ENCODE results near the gene CHN2. TPM values are rescaled to one million over a fixed set of nuclear protein-coding genes. Genes with fewer than 3 reads are reported as not detected.

Gene CHN2
- polyA plus RNA-seq, 1 donor from 2014 or later, result 136 TPM

GRCh38 chr7:29434380-29434768 lies 239.8 kb downstream of the CHN2 start:
- no peak for TF ChIP-seq TAF1 (IDR thresholded peaks at IDR 0.05; ENCODE audit: low read depth)
- no peak for TF ChIP-seq POLR2AphosphoS5 (IDR thresholded peaks at IDR 0.05)
- TF ChIP-seq SMC3 (conservative IDR thresholded peaks at IDR 0.05; ENCODE audit: poor library complexity), result no peak
- no peak for TF ChIP-seq CTCF (IDR thresholded peaks at IDR 0.05; ENCODE audit: poor library complexity, severe bottlenecking)
- no peak for TF ChIP-seq MXI1 (conservative IDR thresholded peaks at IDR 0.05; ENCODE audit: poor library complexity, severe bottlenecking)
- TF ChIP-seq REST (IDR thresholded peaks at IDR 0.05; ENCODE audit: borderline replicate concordance), result no peak
- TF ChIP-seq EZH2 (IDR thresholded peaks at IDR 0.05; ENCODE audit: borderline replicate concordance, insufficient read depth, low read length, poor library complexity, severe bottlenecking), result no peak
- no peak for TF ChIP-seq RAD21 (conservative IDR thresholded peaks at IDR 0.05)
- peaks cover 2% of the 10 kb centered on the region for H3K36me3 ChIP-seq (ENCODE audit: insufficient read depth, low read length)
- H3K27me3 ChIP-seq (ENCODE audit: insufficient read depth, low read depth, low read length), result no peaks in the 10 kb centered on the region
- no peak overlapping the region for H3K4me2 ChIP-seq (ENCODE audit: low read length)
- no peaks in the 10 kb centered on the region for H3K79me2 ChIP-seq (replicated peaks; ENCODE audit: insufficient read depth, low read length)
- H4K20me1 ChIP-seq (ENCODE audit: insufficient read depth), result no peaks in the 10 kb centered on the region
- H2AFZ ChIP-seq (ENCODE audit: low read depth, low read length), result no peak overlapping the region
- H3K9me2 ChIP-seq (ENCODE audit: insufficient read depth, low read length), result no peaks in the 10 kb centered on the region
- no peaks in the 10 kb centered on the region for H3K9me3 ChIP-seq (ENCODE audit: low read length)
- no peaks in the 10 kb centered on the region for H3F3A ChIP-seq (ENCODE audit: insufficient read depth, low read length, poor library complexity, severe bottlenecking)
- H3K9ac ChIP-seq (ENCODE audit: low read length), result no peak overlapping the region
- no peak overlapping the region for H3K27ac ChIP-seq (ENCODE audit: low read length)
- H3K4me3 ChIP-seq (ENCODE audit: low read length), result no peak overlapping the region

- Histone ChIP-seq H3K4me2 (ENCODE audit: low read length) (no peak overlapping the region), H3K27ac (ENCODE audit: low read length) (no peak overlapping the region), H3K9me3 (ENCODE audit: low read length) (no peaks in the 10 kb centered on the region), H3K4me3 (ENCODE audit: low read length) (no peak overlapping the region), H4K20me1 (ENCODE audit: insufficient read depth) (no peaks in the 10 kb centered on the region), H3K79me2 (replicated peaks; ENCODE audit: insufficient read depth, low read length) (no peaks in the 10 kb centered on the region), H3K27me3 (ENCODE audit: insufficient read depth, low read depth, low read length) (no peaks in the 10 kb centered on the region), H3F3A (ENCODE audit: insufficient read depth, low read length, poor library complexity, severe bottlenecking) (no peaks in the 10 kb centered on the region), H3K9ac (ENCODE audit: low read length) (no peak overlapping the region), H3K9me2 (ENCODE audit: insufficient read depth, low read length) (no peaks in the 10 kb centered on the region), H2AFZ (ENCODE audit: low read depth, low read length) (no peak overlapping the region), H3K36me3 (ENCODE audit: insufficient read depth, low read length) (peaks cover 10% of the 10 kb centered on the region)
- TF ChIP-seq TAF1 (IDR thresholded peaks at IDR 0.05; ENCODE audit: low read depth) (no peak), REST (IDR thresholded peaks at IDR 0.05; ENCODE audit: borderline replicate concordance) (no peak), EP300 (conservative IDR thresholded peaks at IDR 0.05; ENCODE audit: poor library complexity, severe bottlenecking) (no peak), SMC3 (conservative IDR thresholded peaks at IDR 0.05; ENCODE audit: poor library complexity) (no peak), CTCF (IDR thresholded peaks at IDR 0.05; ENCODE audit: poor library complexity, severe bottlenecking) (no peak), EZH2 (IDR thresholded peaks at IDR 0.05; ENCODE audit: borderline replicate concordance, insufficient read depth, low read length, poor library complexity, severe bottlenecking) (no peak), RAD21 (conservative IDR thresholded peaks at IDR 0.05) (no peak), MXI1 (conservative IDR thresholded peaks at IDR 0.05; ENCODE audit: poor library complexity, severe bottlenecking) (no peak)
Observed at GRCh38 chr7:29435167-29435566, 240.6 kb downstream of the CHN2 start.
